HTR-8/SVneo (cell line): ENCODE data around the gene AFAP1.

ENCODE experiments used
- DNase-seq: peaks from one replicate; pipeline ENCODE4 v3.0.0; 2011; ENCODE audit warnings: low spot score, mixed read lengths; ENCODE audit not compliant: insufficient read length
- FAIRE-seq: peaks from 2 replicates; lab custom pipeline; 2011; peaks lifted over from hg19 to GRCh38; lab: Jason Lieb, UNC

AFAP1 gene

GRCh38 chr4:7828011-7828720, 111.5 kb downstream of the AFAP1 start:
- peak; percentile 90 for DNase-seq
- FAIRE-seq = peak; percentile 95

DNA sequence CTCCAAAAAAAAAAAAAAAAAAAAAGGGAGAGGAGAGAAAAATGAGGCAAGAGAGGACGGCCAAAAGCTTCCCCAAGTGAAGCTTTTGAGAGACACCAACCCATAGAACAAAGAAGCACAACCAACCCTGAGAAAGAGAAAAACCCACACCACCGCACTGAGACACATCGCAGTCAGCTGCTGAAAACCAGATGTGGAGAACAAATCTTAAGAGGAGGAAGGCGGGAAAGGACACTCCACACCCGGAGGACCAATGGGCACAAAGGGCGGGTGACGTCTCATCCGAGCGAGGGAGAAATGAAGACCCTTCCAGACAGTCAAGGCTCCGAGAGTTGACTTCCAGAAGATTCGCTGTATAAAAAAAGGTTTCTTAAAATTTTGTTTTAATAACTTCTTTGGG, 112.1 kb downstream of the AFAP1 start:
- DNase-seq (no peak), FAIRE-seq (no peak)

- no peak for FAIRE-seq
Measured at GRCh38 chr4:7826909-7827306, 112.8 kb downstream of the AFAP1 start.

GRCh38 chr4:7826176-7826908, 113.3 kb downstream of the AFAP1 start:
- DNase-seq (no peak), FAIRE-seq (no peak)

More at GRCh38 chr4:7826909-7827306, 112.8 kb downstream of the AFAP1 start:
- no peak for DNase-seq

- no peak for DNase-seq
- no peak for FAIRE-seq
Measured at GRCh38 chr4:7824218-7824617, 115.4 kb downstream of the AFAP1 start.

DNA sequence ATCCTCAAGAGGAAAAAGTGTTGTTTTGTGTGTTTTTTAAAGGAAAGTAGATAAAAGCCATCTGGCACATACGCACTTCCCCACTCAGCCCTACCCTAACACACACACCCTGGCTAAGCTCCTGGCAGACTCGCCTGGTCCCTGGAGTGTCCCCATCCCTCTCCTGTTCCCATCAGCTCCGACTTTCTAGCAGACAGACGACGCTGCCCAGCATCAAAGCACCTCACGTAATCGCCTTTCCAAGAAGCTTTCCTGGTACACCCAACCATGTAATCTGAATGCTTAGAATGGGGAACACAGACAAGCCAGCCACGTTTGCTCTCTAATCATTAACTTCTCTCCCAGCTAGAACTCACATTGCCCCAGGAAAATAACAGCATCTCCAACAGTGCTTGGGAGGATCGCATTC, 116.2 kb downstream of the AFAP1 start:
- FAIRE-seq (no peak), DNase-seq (no peak)

DNA sequence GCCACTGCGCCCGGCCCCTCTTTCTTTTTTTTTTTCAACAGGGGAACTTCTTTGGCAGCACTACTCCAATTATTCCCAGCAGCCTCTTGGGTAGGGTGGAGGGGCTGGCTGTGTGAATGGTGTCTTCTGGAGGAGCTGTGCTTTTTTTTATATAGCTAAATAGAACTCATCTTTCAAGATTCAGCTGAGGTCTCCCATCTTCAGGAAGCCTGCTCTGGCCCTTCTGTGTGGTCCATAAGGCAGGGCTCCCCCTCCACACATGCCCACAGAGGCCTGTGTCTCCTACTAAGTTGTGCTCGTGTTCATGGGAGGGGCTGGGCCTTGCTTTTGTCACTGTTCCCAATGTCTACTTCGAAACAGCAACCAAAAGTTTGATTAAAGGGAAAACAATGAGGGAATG, 116.8 kb downstream of the AFAP1 start:
- DNase-seq (no peak), FAIRE-seq (no peak)

DNA sequence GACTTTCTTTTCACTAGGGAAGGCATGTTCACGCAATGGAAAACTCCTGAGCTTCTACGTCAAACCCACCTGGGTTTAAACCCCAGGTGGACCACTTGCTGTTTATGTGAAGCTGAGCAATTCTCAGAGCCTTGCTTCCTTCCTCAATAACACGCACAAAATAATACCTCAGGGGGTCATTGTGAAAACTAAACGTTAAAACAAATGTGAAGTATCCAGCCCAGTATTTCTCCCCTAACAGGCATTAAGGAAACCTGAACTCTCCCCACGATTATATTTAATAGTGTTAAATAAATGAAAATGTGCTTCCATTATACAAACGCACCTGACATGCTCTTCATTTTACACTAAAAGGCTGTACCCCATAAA, 117.5 kb downstream of the AFAP1 start:
- DNase-seq = no peak
- FAIRE-seq = no peak

- FAIRE-seq (no peak), DNase-seq (no peak)
Measured at GRCh38 chr4:7821245-7822136, 118.2 kb downstream of the AFAP1 start.

- FAIRE-seq (no peak), DNase-seq (no peak)
Measured at GRCh38 chr4:7820031-7820818, 119.4 kb downstream of the AFAP1 start.

GRCh38 chr4:7819446-7819845, 120.2 kb downstream of the AFAP1 start:
- FAIRE-seq = no peak
- no peak for DNase-seq

- DNase-seq (no peak), FAIRE-seq (no peak)
Measured at GRCh38 chr4:7818399-7818911, 121.2 kb downstream of the AFAP1 start.

GRCh38 chr4:7817877-7818398, 121.7 kb downstream of the AFAP1 start:
- DNase-seq (no peak), FAIRE-seq (no peak)

DNA sequence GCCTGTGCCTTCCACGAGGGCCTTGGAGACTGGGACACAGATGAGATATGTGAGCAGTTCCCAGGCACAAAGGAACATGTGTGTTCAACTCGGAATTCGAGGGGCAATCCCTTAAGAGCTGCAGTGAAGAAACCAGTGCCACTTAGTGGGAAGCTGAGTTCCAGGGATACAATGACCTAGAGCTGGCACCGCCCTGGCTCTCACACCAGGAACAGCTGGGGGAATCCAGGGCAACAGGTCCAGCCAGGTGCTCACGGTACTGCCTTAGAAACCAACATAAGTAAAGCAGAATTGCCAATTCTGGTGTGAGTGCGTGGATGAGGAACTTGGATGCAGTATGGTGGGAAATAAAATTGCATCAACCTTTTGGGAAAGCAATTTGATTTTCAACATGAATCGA, 122.9 kb downstream of the AFAP1 start:
- no peak for DNase-seq
- no peak for FAIRE-seq

DNA sequence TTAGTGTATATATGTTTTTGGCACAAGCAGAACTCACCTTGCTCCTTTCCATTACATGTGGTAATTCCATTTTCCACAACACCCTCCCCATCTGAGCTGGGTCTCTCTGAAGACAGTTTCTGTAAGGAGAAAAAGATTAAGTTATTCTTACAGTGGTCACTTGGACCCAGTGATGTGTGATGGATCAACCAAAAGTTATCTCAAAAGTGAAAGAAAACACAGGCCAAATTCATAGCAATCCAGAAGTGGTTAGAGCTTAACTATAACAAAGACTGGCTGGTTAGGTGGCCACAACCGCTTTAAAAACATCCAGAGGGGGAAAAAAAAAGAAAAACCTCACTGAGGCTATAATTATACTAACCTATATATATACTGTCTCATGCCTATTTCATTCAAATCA, 123.7 kb downstream of the AFAP1 start:
- no peak for FAIRE-seq
- no peak for DNase-seq

GRCh38 chr4:7815562-7815961, 124.1 kb downstream of the AFAP1 start:
- FAIRE-seq (no peak), DNase-seq (no peak)

GRCh38 chr4:7814451-7814850, 125.2 kb downstream of the AFAP1 start:
- DNase-seq (no peak), FAIRE-seq (peak; percentile 4)

DNA sequence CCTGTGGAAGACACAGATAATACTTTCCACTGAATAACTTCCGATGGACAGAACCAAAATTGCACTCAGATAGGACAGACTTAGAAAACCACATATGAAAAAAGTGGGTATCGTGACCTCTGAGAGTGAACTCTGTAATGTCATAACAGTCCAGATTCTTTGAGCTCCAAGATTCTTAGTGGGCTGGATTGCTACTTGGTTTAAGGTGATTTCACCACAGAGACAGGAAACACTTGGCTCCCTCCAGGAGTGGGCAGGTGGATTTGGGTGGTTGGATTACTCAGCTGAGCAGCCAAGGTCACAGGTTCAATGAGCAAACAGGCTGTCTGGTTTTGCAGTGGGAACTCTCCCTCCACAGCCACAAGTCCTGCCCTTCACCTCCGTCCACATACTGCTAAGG, 126.0 kb downstream of the AFAP1 start:
- FAIRE-seq (no peak), DNase-seq (no peak)

- no peak for DNase-seq
- no peak for FAIRE-seq
Measured at GRCh38 chr4:7812921-7813320, 126.7 kb downstream of the AFAP1 start.
